Upper lobe of right lung (tissue), 1 donor: ENCODE measurements around the gene NKD1. TPM values are rescaled to one million over a fixed set of nuclear protein-coding genes. Genes with fewer than 3 reads are reported as not detected.

Source experiments
- ATAC-seq: fragments of 200-7000 bp; cut with Tn5 transposase; one replicate; pipeline ENCODE4 v1.9.1; 2020; ENCODE audit warnings: mild to moderate bottlenecking, moderate library complexity
- DNase-seq: peaks from one replicate; pipeline ENCODE4 v3.0.0-alpha.2; 2020
- H3K27ac ChIP-seq: fragments of 200-600 bp; one replicate; pipeline ENCODE4 v1.8.0; 2022
- H3K27me3 ChIP-seq: fragments of 200-600 bp; one replicate; pipeline ENCODE4 v1.8.0; 2022; ENCODE audit warnings: mild to moderate bottlenecking
- H3K36me3 ChIP-seq: fragments of 200-600 bp; one replicate; pipeline ENCODE4 v1.8.0; 2022
- H3K4me1 ChIP-seq: fragments of 200-600 bp; one replicate; pipeline ENCODE4 v1.8.0; 2022
- H3K4me3 ChIP-seq: fragments of 200-600 bp; one replicate; pipeline ENCODE4 v1.8.0; 2022; ENCODE audit warnings: mild to moderate bottlenecking
- H3K9me3 ChIP-seq: fragments of 200-600 bp; one replicate; pipeline ENCODE4 v1.8.0; 2022
- intact Hi-C: fragments of 100-400 bp; cut with DNase I; formaldehyde crosslinking; loops from one replicate; pipeline ENCODE4 v1.11.0; 2022
- total RNA-seq: library from RNA; stranded (reverse); fragmentation: NEBNext Ultra II Directional; extraction: Animal tissue kit (Norgen Biotek cat#: 25700); gene quantifications from one replicate; pipeline ENCODE4 v1.2.1, GENCODE V29; 2021
- TF ChIP-seq, protein P1 (sequence below): fragments of 200-600 bp; IDR thresholded peaks from one replicate; pipeline ENCODE4 v1.8.0; 2022; ENCODE audit warnings: antibody characterized with exemption
- donor health status: DM: no; HTN: yes; CAD: no; lungs with severe emphysema.

NKD1 gene
- total RNA-seq, 1 donor from 2014 or later: 47.2 TPM

DNA sequence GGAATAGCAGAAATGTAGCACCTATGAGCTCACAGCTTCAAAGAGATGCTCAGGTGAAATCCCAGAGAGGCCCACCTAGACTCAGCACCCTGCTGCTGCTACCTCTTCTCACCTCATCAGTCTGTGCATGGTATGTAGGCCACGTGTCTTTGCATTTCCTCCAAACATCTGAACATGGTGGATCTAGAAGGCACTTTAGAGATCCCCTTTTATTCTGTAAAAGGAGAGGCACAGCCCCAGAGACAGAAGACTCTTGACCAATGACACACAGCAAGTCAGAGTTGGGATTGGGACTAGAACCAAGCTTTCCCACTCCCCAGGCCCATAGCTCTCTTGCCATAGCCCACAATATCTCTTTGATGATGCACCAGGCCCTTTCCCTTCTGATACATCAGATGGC, 19.4 kb upstream of the NKD1 start:
- TF ChIP-seq, protein P1, sequence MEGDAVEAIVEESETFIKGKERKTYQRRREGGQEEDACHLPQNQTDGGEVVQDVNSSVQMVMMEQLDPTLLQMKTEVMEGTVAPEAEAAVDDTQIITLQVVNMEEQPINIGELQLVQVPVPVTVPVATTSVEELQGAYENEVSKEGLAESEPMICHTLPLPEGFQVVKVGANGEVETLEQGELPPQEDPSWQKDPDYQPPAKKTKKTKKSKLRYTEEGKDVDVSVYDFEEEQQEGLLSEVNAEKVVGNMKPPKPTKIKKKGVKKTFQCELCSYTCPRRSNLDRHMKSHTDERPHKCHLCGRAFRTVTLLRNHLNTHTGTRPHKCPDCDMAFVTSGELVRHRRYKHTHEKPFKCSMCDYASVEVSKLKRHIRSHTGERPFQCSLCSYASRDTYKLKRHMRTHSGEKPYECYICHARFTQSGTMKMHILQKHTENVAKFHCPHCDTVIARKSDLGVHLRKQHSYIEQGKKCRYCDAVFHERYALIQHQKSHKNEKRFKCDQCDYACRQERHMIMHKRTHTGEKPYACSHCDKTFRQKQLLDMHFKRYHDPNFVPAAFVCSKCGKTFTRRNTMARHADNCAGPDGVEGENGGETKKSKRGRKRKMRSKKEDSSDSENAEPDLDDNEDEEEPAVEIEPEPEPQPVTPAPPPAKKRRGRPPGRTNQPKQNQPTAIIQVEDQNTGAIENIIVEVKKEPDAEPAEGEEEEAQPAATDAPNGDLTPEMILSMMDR: no peak
- Histone ChIP-seq H3K27me3 (no peaks in the 10 kb centered on the region), H3K4me1 (no peaks in the 10 kb centered on the region), H3K4me3 (no peak overlapping the region), H3K36me3 (no peaks in the 10 kb centered on the region), H3K9me3 (no peaks in the 10 kb centered on the region), H3K27ac (no peak overlapping the region)
- DNase-seq (no peak), ATAC-seq (no peak)
- intact Hi-C loops: no loop called here

DNA sequence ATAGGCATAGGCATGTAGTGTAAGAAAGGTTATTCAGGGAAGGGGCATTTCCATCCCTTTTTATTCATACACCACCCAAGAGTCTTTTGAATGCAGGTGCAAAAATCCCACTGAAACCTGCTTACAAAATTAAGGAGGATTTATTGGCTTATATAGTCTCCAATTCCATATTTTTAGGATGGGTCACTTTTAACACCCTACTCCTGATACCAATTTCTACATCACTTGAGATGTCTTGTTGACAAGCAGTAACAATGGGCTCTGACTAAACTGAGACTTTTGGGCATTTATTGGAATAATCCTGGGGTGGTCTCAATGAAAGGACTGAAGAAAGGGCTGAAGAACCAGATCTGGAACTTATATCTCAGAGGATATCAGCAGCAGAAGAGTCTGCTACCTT, 18.9 kb upstream of the NKD1 start:
- no peaks in the 10 kb centered on the region for H3K4me1 ChIP-seq
- no peak overlapping the region for H3K27ac ChIP-seq
- no peaks in the 10 kb centered on the region for H3K9me3 ChIP-seq
- no peaks in the 10 kb centered on the region for H3K27me3 ChIP-seq
- DNase-seq (no peak), ATAC-seq (no peak)
- intact Hi-C loops: no loop called here
- no peaks in the 10 kb centered on the region for H3K36me3 ChIP-seq
- TF ChIP-seq, protein P1: no peak
- no peak overlapping the region for H3K4me3 ChIP-seq

DNA sequence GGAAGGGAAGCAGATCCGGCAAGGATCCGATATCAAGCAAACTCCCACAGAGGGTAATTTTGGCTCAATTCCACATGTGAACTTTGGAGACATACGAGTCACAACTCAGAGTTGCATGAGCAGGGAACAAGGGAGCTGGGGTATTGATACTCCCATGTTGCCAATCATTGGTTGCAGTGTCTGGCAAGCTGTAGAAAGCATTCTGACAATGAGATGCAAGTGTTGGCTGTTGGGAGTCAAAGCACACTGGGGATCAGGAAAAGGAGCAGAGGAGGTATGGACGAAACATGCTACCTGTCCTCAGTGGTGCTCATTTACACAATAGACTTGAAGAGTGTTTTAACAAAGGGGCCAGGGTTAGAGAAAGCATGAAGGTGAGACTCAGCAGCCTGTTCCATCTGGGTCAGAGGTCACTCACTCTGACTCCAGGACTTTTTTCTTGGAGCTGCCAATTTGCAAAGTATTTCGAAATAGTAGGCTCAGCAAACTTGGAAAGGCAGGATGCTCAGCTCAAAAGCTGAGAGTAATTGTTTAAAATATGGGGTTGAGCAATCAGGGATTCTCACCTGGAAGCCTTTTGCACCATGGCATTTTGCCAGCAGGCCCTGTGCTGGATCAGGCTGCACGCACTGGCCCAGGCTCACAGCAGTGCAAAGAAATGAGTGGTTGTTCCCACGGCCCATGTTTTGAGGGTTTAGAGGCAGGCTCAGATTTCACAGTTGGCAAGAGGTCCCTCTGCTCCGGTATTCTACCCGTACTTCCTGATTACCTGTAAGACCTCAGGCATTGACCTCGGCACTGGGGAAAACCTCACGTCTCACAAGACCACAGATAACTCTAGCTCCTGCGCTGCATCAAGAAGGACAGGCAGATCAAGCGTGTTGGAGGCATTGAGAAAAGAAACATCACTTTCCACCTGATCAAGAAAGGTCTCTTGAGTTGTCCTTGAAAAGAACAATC, 17.6 kb upstream of the NKD1 start:
- Histone ChIP-seq H3K4me1 (no peaks in the 10 kb centered on the region), H3K9me3 (no peaks in the 10 kb centered on the region), H3K36me3 (no peaks in the 10 kb centered on the region), H3K27me3 (no peaks in the 10 kb centered on the region), H3K4me3 (no peak overlapping the region), H3K27ac (no peak overlapping the region)
- ATAC-seq: peak; percentile 57
- intact Hi-C loops: no loop called here
- peak; percentile 74 for DNase-seq
- TF ChIP-seq, protein P1: no peak

DNA sequence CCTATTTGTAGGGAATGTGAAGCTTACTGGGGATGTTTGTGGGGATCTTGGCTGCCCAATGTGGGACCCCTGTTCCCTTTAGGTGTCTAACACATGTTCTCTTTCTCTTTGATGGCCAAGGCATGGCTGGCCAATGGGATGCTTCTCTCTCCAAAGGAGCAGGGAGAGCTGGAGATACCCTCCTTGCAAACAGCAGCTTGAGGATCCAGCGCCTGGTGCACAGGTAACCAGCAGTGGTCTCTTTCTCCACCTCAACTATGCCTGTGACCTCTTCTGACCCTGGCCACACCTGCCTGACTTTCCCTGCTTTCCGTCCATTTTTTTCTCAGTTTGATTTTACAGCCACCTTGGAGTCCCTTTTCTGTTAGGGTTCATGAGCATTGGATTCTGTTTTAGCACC, 16.8 kb upstream of the NKD1 start:
- DNase-seq (no peak), ATAC-seq (no peak)
- intact Hi-C loops: no loop called here
- TF ChIP-seq, protein P1: no peak
- Histone ChIP-seq H3K27ac (no peak overlapping the region), H3K27me3 (no peaks in the 10 kb centered on the region), H3K36me3 (no peaks in the 10 kb centered on the region), H3K9me3 (no peaks in the 10 kb centered on the region), H3K4me1 (no peaks in the 10 kb centered on the region), H3K4me3 (no peak overlapping the region)

DNA sequence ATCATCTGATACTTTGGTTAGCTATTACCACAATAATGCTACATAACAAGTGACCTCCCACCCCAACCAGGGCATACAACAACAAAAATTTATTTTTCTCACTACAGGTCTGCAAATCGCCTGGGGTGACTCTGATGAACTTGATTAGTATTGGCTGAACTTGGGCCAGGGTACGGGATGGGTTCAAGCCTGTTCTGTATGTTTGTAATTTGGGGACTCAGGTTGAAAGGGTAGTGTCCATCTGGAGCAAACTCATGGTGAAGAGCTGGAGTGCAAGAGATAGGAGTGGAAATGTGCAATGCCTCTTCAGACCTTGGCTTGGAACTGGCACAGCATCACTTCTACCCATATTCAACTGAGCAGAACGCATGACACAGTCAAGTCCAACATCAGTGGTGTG, 16.3 kb upstream of the NKD1 start:
- no peak for DNase-seq
- TF ChIP-seq, protein P1: no peak
- H3K4me1 ChIP-seq: no peaks in the 10 kb centered on the region
- no peaks in the 10 kb centered on the region for H3K9me3 ChIP-seq
- H3K27ac ChIP-seq: no peak overlapping the region
- ATAC-seq: no peak
- H3K27me3 ChIP-seq: no peaks in the 10 kb centered on the region
- H3K36me3 ChIP-seq: no peaks in the 10 kb centered on the region
- intact Hi-C loops: no loop called here
- H3K4me3 ChIP-seq: no peak overlapping the region
